GM12864 (cell line): ENCODE data around the gene PON3.

Experiments
- DNase-seq: peaks from one replicate; pipeline ENCODE4 v3.0.0-alpha.2; 2011; ENCODE audit warnings: low read depth
- H3K4me3 ChIP-seq: 2 replicates; pipeline ENCODE4 v1.5.1; 2011; ENCODE audit warnings: mild to moderate bottlenecking, low read depth, low read length, control low read depth
- TF ChIP-seq, protein P1 (sequence below): IDR thresholded peaks from 2 replicates; pipeline ENCODE4 v1.5.1; 2011; ENCODE audit warnings: low read depth, mild to moderate bottlenecking, moderate library complexity, low read length, control low read depth, inconsistent platforms; ENCODE audit errors: missing control alignments

PON3 gene

DNA sequence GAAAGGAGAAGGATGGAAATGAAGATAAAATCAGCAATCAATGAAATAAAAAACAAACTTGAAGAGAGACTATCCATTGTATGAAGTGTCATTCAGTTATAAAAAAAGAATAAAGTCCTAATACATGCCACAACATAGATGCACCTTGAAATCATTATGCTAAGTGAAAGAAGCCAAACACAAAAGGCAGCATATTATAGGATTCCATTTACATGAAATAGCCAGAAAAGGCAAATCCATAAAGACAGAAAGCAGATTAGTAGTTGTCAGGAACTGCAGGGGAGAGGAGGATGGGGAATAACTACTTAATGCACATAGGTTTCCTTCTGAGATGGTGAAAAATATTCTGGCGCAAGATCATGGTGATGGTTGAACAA, 65.2 kb downstream of the PON3 start:
- TF ChIP-seq, protein P1, sequence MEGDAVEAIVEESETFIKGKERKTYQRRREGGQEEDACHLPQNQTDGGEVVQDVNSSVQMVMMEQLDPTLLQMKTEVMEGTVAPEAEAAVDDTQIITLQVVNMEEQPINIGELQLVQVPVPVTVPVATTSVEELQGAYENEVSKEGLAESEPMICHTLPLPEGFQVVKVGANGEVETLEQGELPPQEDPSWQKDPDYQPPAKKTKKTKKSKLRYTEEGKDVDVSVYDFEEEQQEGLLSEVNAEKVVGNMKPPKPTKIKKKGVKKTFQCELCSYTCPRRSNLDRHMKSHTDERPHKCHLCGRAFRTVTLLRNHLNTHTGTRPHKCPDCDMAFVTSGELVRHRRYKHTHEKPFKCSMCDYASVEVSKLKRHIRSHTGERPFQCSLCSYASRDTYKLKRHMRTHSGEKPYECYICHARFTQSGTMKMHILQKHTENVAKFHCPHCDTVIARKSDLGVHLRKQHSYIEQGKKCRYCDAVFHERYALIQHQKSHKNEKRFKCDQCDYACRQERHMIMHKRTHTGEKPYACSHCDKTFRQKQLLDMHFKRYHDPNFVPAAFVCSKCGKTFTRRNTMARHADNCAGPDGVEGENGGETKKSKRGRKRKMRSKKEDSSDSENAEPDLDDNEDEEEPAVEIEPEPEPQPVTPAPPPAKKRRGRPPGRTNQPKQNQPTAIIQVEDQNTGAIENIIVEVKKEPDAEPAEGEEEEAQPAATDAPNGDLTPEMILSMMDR: no peak
- no peak for DNase-seq
- H3K4me3 ChIP-seq: peak overlapping the region; percentile 22; the same call in 1 of the 2 replicates

DNA sequence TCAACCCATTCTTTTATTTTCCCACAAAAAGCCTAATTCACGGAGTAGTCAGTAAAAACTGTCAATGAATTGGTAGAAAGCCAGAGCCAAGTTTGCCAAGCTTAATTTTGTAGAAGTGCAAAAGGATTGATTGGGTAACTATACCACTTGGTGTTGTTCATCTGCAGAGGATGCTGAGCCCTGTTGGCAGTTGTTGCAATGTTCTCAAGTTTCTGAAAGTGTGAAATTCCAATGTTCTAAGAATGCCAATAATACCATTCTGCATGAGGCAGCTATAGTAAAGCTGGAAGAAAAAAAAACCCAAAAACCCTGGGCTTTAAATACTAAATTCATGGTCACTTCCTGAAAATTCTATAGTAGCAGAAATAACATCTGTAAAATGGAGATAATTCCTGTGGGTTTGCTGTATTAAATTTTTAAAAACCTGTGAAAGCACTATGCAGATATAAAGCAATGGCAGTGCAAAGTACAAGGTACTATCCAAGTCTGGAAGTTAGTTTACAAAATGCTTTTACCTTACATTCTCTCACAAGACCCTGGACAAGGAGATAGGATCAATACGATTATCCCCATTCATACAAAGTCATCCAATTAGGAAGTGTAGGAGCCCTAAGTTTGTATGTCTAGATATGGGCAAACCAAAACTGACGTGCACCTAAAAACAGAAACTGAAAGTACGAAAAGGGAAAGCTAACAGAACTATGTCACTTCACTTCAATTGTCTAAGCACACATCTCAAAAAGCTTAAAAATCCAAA, 65.8 kb downstream of the PON3 start:
- TF ChIP-seq, protein P1: no peak
- no peak for DNase-seq
- peak overlapping the region; percentile 22; the same call in 1 of the 2 replicates for H3K4me3 ChIP-seq

GRCh38 chr7:95327356-95327755, 68.8 kb downstream of the PON3 start:
- no peak overlapping the region for H3K4me3 ChIP-seq
- TF ChIP-seq, protein P1: no peak
- DNase-seq: no peak

DNA sequence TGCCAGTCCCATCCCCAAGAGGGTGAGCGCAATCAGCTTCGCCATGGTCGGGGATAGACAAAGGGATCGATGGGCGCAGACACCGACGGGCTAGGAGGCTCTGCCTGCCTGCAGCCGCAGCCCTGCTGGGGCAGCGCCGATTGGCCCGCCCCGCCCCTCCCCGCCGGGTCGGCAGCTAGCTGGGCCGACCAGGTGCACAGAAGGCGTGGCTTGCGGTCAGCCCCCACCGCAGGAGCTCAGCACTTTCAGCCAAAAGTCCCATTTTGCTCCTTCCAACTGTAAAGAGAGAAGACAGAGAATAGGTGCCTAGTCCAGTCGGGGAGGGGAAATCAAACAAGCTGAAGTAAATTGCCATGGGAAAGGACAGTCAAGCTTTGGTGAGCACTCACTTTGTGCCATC, 71.7 kb downstream of the PON3 start, which contains the start of gene PON1:
Gene PON1 (minus strand): TSS at position 102 of the 400 bp plus-strand sequence. CDS start 57 bp downstream, at position 45.
- H3K4me3 ChIP-seq: no peak within 1 kb of the TSS
- TF ChIP-seq, protein P1: no peak
- DNase-seq: no peak

- H3K4me3 ChIP-seq: no peak overlapping the region
- TF ChIP-seq, protein P1: no peak
- DNase-seq: no peak
Observed at GRCh38 chr7:95323410-95324129, 72.6 kb downstream of the PON3 start.

GRCh38 chr7:95322854-95323253, 73.3 kb downstream of the PON3 start:
- TF ChIP-seq, protein P1: no peak
- no peak for DNase-seq
- no peak overlapping the region for H3K4me3 ChIP-seq
